ENCODE measurements around the gene ZNF398. TPM values are rescaled to one million over a fixed set of nuclear protein-coding genes. Genes with fewer than 3 reads are reported as not detected.

The ZNF398 gene
- total and polyA plus RNA-seq, 9 of the 15 experiments (the other 6 are each of a cell fraction or from before 2014, with no cell fraction given) = 4.0 to 18.6 (median 10.4) TPM

GRCh38 chr7:149102666-149103065 is 44.6 kb upstream of the ZNF398 start (continued):
- no peak for TF ChIP-seq ZNF239 (CRISPR knock-in tag; IDR thresholded peaks at IDR 0.05)
- no peak for TF ChIP-seq SRSF7 (optimal IDR thresholded peaks at IDR 0.05; ENCODE audit: low read depth, low read length)
- no peak for TF ChIP-seq MAX (CRISPR knock-in tag; IDR thresholded peaks at IDR 0.05)
- TF ChIP-seq MYBL2 (IDR thresholded peaks at IDR 0.05; ENCODE audit: low read depth) = no peak
- no peak for TF ChIP-seq MYBL2 (CRISPR knock-in tag; IDR thresholded peaks at IDR 0.05; ENCODE audit: borderline replicate concordance)

- FAIRE-seq = no peak
- Histone ChIP-seq H3K9me3 (replicated peaks; ENCODE audit: control insufficient read depth, insufficient read depth, low read depth, low read length) (no peaks in the 10 kb centered on the region), H3K4me3 (no peak overlapping the region), H3K4me1 (replicated peaks in 1 of 2; ENCODE audit: control insufficient read depth in 2 of 2, insufficient read depth in 2 of 2, low read length in 2 of 2) (peaks cover 0 to 10% of the 10 kb centered on the region in 2 experiments; a peak in 2 of 5 replicates), H3K79me2 (ENCODE audit: control insufficient read depth, insufficient read depth, low read length) (no peaks in the 10 kb centered on the region), H3K9me1 (ENCODE audit: control insufficient read depth, insufficient read depth, low read length) (no peaks in the 10 kb centered on the region), H3K4me2 (ENCODE audit: insufficient read depth, low read length) (no peak overlapping the region), H3K27me3 (ENCODE audit: control insufficient read depth in 2 of 2, insufficient read depth in 2 of 2, low read length in 2 of 2) (peaks cover 25 to 36% of the 10 kb centered on the region in 2 experiments), H3K27ac (ENCODE audit: extremely low read depth, low read depth, low read length) (no peak overlapping the region), H4K20me1 (replicated peaks; ENCODE audit: control insufficient read depth, insufficient read depth, low read length) (no peaks in the 10 kb centered on the region), H3K36me3 (ENCODE audit: control insufficient read depth, insufficient read depth, low read length) (no peaks in the 10 kb centered on the region), H3K9ac (ENCODE audit: insufficient read depth in 1 of 2, low read depth in 2 of 2, low read length in 2 of 2) (no peak overlapping the region), H2AFZ (ENCODE audit: low read depth, low read length) (no peak overlapping the region)
- intact Hi-C loops (cut with micrococcal nuclease) = no loop called here
- POLR2A ChIA-PET = no interaction called here
- WGBS (ENCODE audit: insufficient coverage, low coverage, missing lambda C conversion rate) = 28% methylated on average over 9 of the region's 9 CpGs
- CTCF ChIA-PET (ENCODE audit: low intra/inter-chr PET ratio) = no interaction called here
- peak; percentile 49 for ATAC-seq
- no TSS peak for BruUV-seq (replicated peaks)
- no peak for TF ChIP-seq DACH1 (IDR thresholded peaks at IDR 0.05; ENCODE audit: partially characterized antibody)
- TF ChIP-seq ZNF224 (CRISPR knock-in tag; IDR thresholded peaks at IDR 0.05) = 0 out of 2 replicates have a peak, but pooled peaks have one; percentile 22
- no peak for DNase-seq (ENCODE audit: extremely low read depth in 1 of 4, low spot score in 3 of 4)
- in situ Hi-C loops (cut with MboI) = no loop called here
Observed at GRCh38 chr7:149103424-149103823, 43.8 kb upstream of the ZNF398 start.

Data from K562 (cell line).